ENCODE results near the gene RBM28.

DNA sequence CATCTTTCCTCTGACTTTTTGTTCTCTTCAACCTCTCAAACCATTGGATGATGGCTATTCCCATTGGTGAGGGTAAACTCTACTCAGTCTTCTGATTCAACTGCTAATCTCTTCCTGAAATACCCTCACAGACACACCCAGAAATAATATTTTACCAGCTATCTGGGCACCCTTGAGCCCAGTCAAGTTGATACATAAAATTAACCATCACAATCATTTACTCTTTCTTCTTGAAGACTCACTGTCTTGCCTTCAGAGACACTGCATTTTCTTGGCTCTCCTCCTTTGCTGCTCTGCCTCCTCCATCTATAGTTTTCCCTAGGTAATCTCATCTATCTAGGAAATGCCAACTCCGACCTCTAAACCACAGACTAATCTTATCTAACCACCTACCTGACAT is 30.3 kb upstream of the RBM28 start:
- TF ChIP-seq, protein P1, sequence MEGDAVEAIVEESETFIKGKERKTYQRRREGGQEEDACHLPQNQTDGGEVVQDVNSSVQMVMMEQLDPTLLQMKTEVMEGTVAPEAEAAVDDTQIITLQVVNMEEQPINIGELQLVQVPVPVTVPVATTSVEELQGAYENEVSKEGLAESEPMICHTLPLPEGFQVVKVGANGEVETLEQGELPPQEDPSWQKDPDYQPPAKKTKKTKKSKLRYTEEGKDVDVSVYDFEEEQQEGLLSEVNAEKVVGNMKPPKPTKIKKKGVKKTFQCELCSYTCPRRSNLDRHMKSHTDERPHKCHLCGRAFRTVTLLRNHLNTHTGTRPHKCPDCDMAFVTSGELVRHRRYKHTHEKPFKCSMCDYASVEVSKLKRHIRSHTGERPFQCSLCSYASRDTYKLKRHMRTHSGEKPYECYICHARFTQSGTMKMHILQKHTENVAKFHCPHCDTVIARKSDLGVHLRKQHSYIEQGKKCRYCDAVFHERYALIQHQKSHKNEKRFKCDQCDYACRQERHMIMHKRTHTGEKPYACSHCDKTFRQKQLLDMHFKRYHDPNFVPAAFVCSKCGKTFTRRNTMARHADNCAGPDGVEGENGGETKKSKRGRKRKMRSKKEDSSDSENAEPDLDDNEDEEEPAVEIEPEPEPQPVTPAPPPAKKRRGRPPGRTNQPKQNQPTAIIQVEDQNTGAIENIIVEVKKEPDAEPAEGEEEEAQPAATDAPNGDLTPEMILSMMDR (IDR thresholded peaks at IDR 0.05; ENCODE audit: insufficient read depth, low read depth, low read length): no peak
- no peak for TF ChIP-seq EZH2 (IDR thresholded peaks at IDR 0.05; ENCODE audit: insufficient read depth, low read length)

All from astrocyte (in vitro differentiated cells and primary cell).